GM12873 (cell line): ENCODE results near the gene PHC3.

Source experiments
- CTCF ChIP-seq: IDR thresholded peaks from 2 replicates; pipeline ENCODE4 v1.5.1; 2012; ENCODE audit warnings: low read depth, mild to moderate bottlenecking, moderate library complexity, low read length, control low read depth; ENCODE audit not compliant: insufficient read depth; ENCODE audit errors: missing control alignments

Gene PHC3

GRCh38 chr3:170220871-170221270, 39.3 kb upstream of the PHC3 start:
- TF ChIP-seq CTCF, result no peak

GRCh38 chr3:170219850-170220249, 38.3 kb upstream of the PHC3 start:
- TF ChIP-seq CTCF, result no peak

- TF ChIP-seq CTCF, result no peak
Measured at GRCh38 chr3:170211668-170212067, 30.1 kb upstream of the PHC3 start.

GRCh38 chr3:170207717-170208116, 26.2 kb upstream of the PHC3 start:
- no peak for TF ChIP-seq CTCF

GRCh38 chr3:170205302-170205701, 23.8 kb upstream of the PHC3 start:
- TF ChIP-seq CTCF, result no peak

- no peak for TF ChIP-seq CTCF
Measured at GRCh38 chr3:170204509-170204908, 23.0 kb upstream of the PHC3 start.

GRCh38 chr3:170204023-170204472, 22.5 kb upstream of the PHC3 start:
- TF ChIP-seq CTCF, result no peak
